HG03095 (cell line): Measurements from ENCODE around the gene TNFRSF8.
A peak's percentile ranks its signal among the peaks of the same experiment; 100 is the strongest.

Experiments used
- ATAC-seq: cut with Tn5 transposase; IDR thresholded peaks from one replicate; pipeline ENCODE4 v1.9.1; 2021; ENCODE audit warnings: moderate library complexity; ENCODE audit not compliant: unreplicated experiment

The TNFRSF8 gene

GRCh38 chr1:12140515-12141162 is 77.5 kb downstream of the TNFRSF8 start:
- no peak for ATAC-seq

- no peak for ATAC-seq
Measured at GRCh38 chr1:12141163-12141850, 78.2 kb downstream of the TNFRSF8 start.

- no peak for ATAC-seq
Measured at GRCh38 chr1:12142141-12142823, 79.2 kb downstream of the TNFRSF8 start.

- ATAC-seq = no peak
Measured at GRCh38 chr1:12142891-12143630, 80.0 kb downstream of the TNFRSF8 start.

- ATAC-seq = no peak
Measured at GRCh38 chr1:12143631-12144155, 80.6 kb downstream of the TNFRSF8 start.

GRCh38 chr1:12144236-12144635 is 81.1 kb downstream of the TNFRSF8 start:
- ATAC-seq = no peak

GRCh38 chr1:12144969-12145368 is 81.9 kb downstream of the TNFRSF8 start:
- ATAC-seq = no peak

GRCh38 chr1:12145616-12146342 is 82.7 kb downstream of the TNFRSF8 start:
- ATAC-seq = no peak

GRCh38 chr1:12146343-12147112 is 83.4 kb downstream of the TNFRSF8 start:
- no peak for ATAC-seq

GRCh38 chr1:12147201-12147701 is 84.1 kb downstream of the TNFRSF8 start:
- no peak for ATAC-seq

GRCh38 chr1:12148160-12148957 is 85.3 kb downstream of the TNFRSF8 start:
- no peak for ATAC-seq

- ATAC-seq = peak; percentile 34
Measured at GRCh38 chr1:12148958-12149790, 86.1 kb downstream of the TNFRSF8 start.

- no peak for ATAC-seq
Measured at GRCh38 chr1:12149791-12150175, 86.7 kb downstream of the TNFRSF8 start.

- ATAC-seq = no peak
Measured at GRCh38 chr1:12150456-12151200, 87.5 kb downstream of the TNFRSF8 start.

- no peak for ATAC-seq
Measured at GRCh38 chr1:12151465-12151864, 88.4 kb downstream of the TNFRSF8 start.

GRCh38 chr1:12152113-12152891 is 89.2 kb downstream of the TNFRSF8 start:
- peak; percentile 74 for ATAC-seq
